HCT116 (cell line): ENCODE measurements around the gene ARHGAP1. TPM values are rescaled to one million over a fixed set of nuclear protein-coding genes. Genes with fewer than 3 reads are reported as not detected.

Source experiments
- ATAC-seq: fragments of 200-7000 bp; cut with Tn5 transposase; 2 replicates; pipeline ENCODE4 v1.9.1; 2020; ENCODE audit warnings: mild to moderate bottlenecking, moderate library complexity
- BruUV-seq: library from RNA; stranded (reverse); fragments of 400-500 nt; replicated peaks from 2 replicates; lab custom pipeline; 2021; lab: Mats Ljungman, UMichigan
- CTCF ChIA-PET: fragments of 300-600 bp; sonication (Branson Sonifier 250); formaldehyde crosslinking; loops from one replicate; lab custom pipeline; 2021; ENCODE audit warnings: antibody characterized with exemption; lab: Charles Lee
- POLR2A ChIA-PET: fragments of 300-600, 350-600 bp; sonication (Branson Sonifier 250); formaldehyde crosslinking; loops from one replicate; lab custom pipeline; 2021; ENCODE audit warnings: antibody characterized with exemption; lab: Charles Lee
- RAD21 ChIA-PET, 2 experiments: fragments of 300-600 bp; sonication (Branson Sonifier 250); formaldehyde crosslinking; loops; one replicate each; lab custom pipeline; 2023; ENCODE audit warnings: low total read pairs in 2 of 2; ENCODE audit not compliant: uncharacterized antibody in 2 of 2, unreplicated experiment in 2 of 2, low non-redundant PET in 1 of 2; lab: Charles Lee
- DNase-seq: peaks from one replicate; pipeline ENCODE4 v3.0.0-alpha.2; 2010; ENCODE audit warnings: low read depth, low spot score
- H2AFZ ChIP-seq: fragments of 200-600 bp; shearing (Covaris generic), sonication (generic); 2 replicates; pipeline ENCODE4 v1.6.1; 2017; ENCODE audit warnings: low read depth, mixed run types, mixed read lengths, antibody characterized with exemption, low read length; ENCODE audit not compliant: poor library complexity, severe bottlenecking
- H3K27ac ChIP-seq: 2 replicates; pipeline ENCODE4 v1.5.1; 2012; ENCODE audit warnings: low read depth, low read length
- H3K27me3 ChIP-seq: fragments of 200-600 bp; sonication (generic); 2 replicates; pipeline ENCODE4 v1.6.1; 2016; ENCODE audit warnings: mixed run types, low read length, mixed read lengths; ENCODE audit not compliant: insufficient read depth
- H3K36me3 ChIP-seq, 2 experiments: fragments of 200-500 bp in 1 of 2; fragments of 200-600 bp in 1 of 2; sonication (Bioruptor generic) in 1 of 2; sonication (generic) in 1 of 2; 2 replicates each; pipeline versions ENCODE4 v1.5.1 to v1.6.1; 2014 to 2016; ENCODE audit warnings: low read length in 2 of 2, inconsistent platforms in 1 of 2, mixed read lengths in 1 of 2, mixed run types in 1 of 2; ENCODE audit not compliant: insufficient read depth in 2 of 2, control insufficient read depth in 1 of 2
- H3K4me1 ChIP-seq, 2 experiments: fragments of 200-600 bp in 1 of 2; sonication (generic) in 1 of 2; 2 replicates each; pipeline versions ENCODE4 v1.5.1 to v1.6.1; 2012 to 2017; ENCODE audit warnings: low read length in 2 of 2, inconsistent platforms in 1 of 2, mild to moderate bottlenecking in 1 of 2, mixed read lengths in 1 of 2, mixed run types in 1 of 2, moderate library complexity in 1 of 2; ENCODE audit not compliant: insufficient read depth in 2 of 2, control insufficient read depth in 1 of 2
- H3K4me2 ChIP-seq: fragments of 200-600 bp; sonication (generic); 2 replicates; pipeline ENCODE4 v1.6.1; 2017; ENCODE audit warnings: mixed run types, low read length, mixed read lengths
- H3K4me3 ChIP-seq, 2 experiments: fragments of 200-600 bp in 1 of 2; sonication (generic) in 1 of 2; replicated peaks in 1 of 2; 2 replicates each; pipeline ENCODE4 v1.5.1; 2011 to 2016; ENCODE audit warnings: low read length in 2 of 2, control low read depth in 1 of 2, low read depth in 1 of 2, mild to moderate bottlenecking in 1 of 2, mixed read lengths in 1 of 2, mixed run types in 1 of 2
- H3K79me2 ChIP-seq: fragments of 200-600 bp; sonication (generic); 2 replicates; pipeline ENCODE4 v1.6.1; 2017; ENCODE audit warnings: mild to moderate bottlenecking, mixed run types, low read length, moderate library complexity, mixed read lengths; ENCODE audit not compliant: insufficient read depth
- H3K9ac ChIP-seq: fragments of 200-600 bp; sonication (generic); 2 replicates; pipeline ENCODE4 v1.6.1; 2016; ENCODE audit warnings: low read length, mixed read lengths
- H3K9me2 ChIP-seq: fragments of 200-600 bp; sonication (generic), shearing (Covaris generic); 2 replicates; pipeline ENCODE4 v1.6.1; 2017; ENCODE audit warnings: mixed run types, mild to moderate bottlenecking, moderate library complexity; ENCODE audit not compliant: insufficient read depth
- H3K9me3 ChIP-seq, 2 experiments: fragments of 200-500 bp in 1 of 2; fragments of 200-600 bp in 1 of 2; sonication (Bioruptor generic) in 1 of 2; sonication (generic) in 1 of 2; 2 replicates each; pipeline ENCODE4 v1.6.1; 2014 to 2017; ENCODE audit warnings: low read length in 2 of 2, mixed read lengths in 2 of 2, inconsistent platforms in 1 of 2, low read depth in 1 of 2, mild to moderate bottlenecking in 1 of 2, mixed run types in 1 of 2, moderate library complexity in 1 of 2; ENCODE audit not compliant: control insufficient read depth in 1 of 2, insufficient read depth in 1 of 2
- H4K20me1 ChIP-seq: fragments of 200-600 bp; sonication (generic), shearing (Covaris generic); 2 replicates; pipeline ENCODE4 v1.6.1; 2017; ENCODE audit warnings: mixed run types, mild to moderate bottlenecking, moderate library complexity; ENCODE audit not compliant: insufficient read depth
- CBX3 ChIP-seq: IDR thresholded peaks from 2 replicates; pipeline ENCODE4 v1.6.1; 2012; ENCODE audit warnings: low read depth
- CEBPB ChIP-seq: IDR thresholded peaks from 2 replicates; pipeline ENCODE4 v1.6.1; 2012; ENCODE audit warnings: low read depth
- EGR1 ChIP-seq: IDR thresholded peaks from 2 replicates; pipeline ENCODE4 v1.6.1; 2012; ENCODE audit warnings: low read depth
- ELF1 ChIP-seq: IDR thresholded peaks from 2 replicates; pipeline ENCODE4 v1.6.1; 2012; ENCODE audit warnings: low read depth, borderline replicate concordance
- EZH2 ChIP-seq: fragments of 200-600 bp; sonication (generic); IDR thresholded peaks from 2 replicates; pipeline ENCODE4 v1.6.1; 2017; ENCODE audit warnings: antibody characterized with exemption, mixed run types
- FOSL1 ChIP-seq: IDR thresholded peaks from 2 replicates; pipeline ENCODE4 v1.6.1; 2012; ENCODE audit warnings: low read depth
- JUND ChIP-seq: IDR thresholded peaks from 2 replicates; pipeline ENCODE4 v1.6.1; 2012
- POLR2A ChIP-seq: IDR thresholded peaks from 2 replicates; pipeline ENCODE4 v1.7.0; 2011; ENCODE audit warnings: borderline replicate concordance; ENCODE audit not compliant: insufficient read depth, insufficient read length; ENCODE audit errors: extremely low read depth
- POLR2AphosphoS5 ChIP-seq: IDR thresholded peaks from 2 replicates; pipeline ENCODE4 v1.6.1; 2011; ENCODE audit warnings: mild to moderate bottlenecking, low read depth, low read length, moderate library complexity
- RAD21 ChIP-seq: IDR thresholded peaks from 2 replicates; pipeline ENCODE4 v1.6.1; 2012; ENCODE audit warnings: low read depth, mild to moderate bottlenecking
- SIN3A ChIP-seq: IDR thresholded peaks from 2 replicates; pipeline ENCODE4 v1.6.1; 2012; ENCODE audit warnings: low read depth
- SP1 ChIP-seq: IDR thresholded peaks from 2 replicates; pipeline ENCODE4 v1.6.1; 2012; ENCODE audit warnings: low read depth
- SRF ChIP-seq: IDR thresholded peaks from 2 replicates; pipeline ENCODE4 v1.6.1; 2012; ENCODE audit warnings: low read depth
- TCF7L2 ChIP-seq: IDR thresholded peaks from 2 replicates; pipeline ENCODE4 v1.7.0; 2011; ENCODE audit warnings: borderline replicate concordance, inconsistent platforms; ENCODE audit not compliant: insufficient read depth, insufficient read length; ENCODE audit errors: extremely low read depth
- YY1 ChIP-seq: IDR thresholded peaks from 2 replicates; pipeline ENCODE4 v1.6.1; 2011; ENCODE audit warnings: low read length, low read depth, moderate library complexity, mild to moderate bottlenecking; ENCODE audit not compliant: insufficient replicate concordance; ENCODE audit errors: extremely low read depth
- ZFX ChIP-seq: fragments of 450-650 bp; IDR thresholded peaks from 2 replicates; pipeline ENCODE4 v1.6.1; 2017
- ZNF274 ChIP-seq: fragments of 200-500 bp; sonication (Bioruptor generic); IDR thresholded peaks from 2 replicates; pipeline ENCODE4 v1.6.1; 2014; ENCODE audit warnings: mild to moderate bottlenecking, low read depth, low read length, inconsistent platforms
- intact Hi-C: fragments of 100-400 bp; cut with micrococcal nuclease; formaldehyde crosslinking; loops from 2 replicates; pipeline ENCODE4 v1.10.0; 2022
- total RNA-seq: library from RNA; stranded (reverse); gene quantifications from one replicate; pipeline ENCODE4 v1.2.1, GENCODE V29; 2021; ENCODE audit not compliant: unreplicated experiment
- TF ChIP-seq, protein P1 (sequence below): IDR thresholded peaks from 2 replicates; pipeline ENCODE4 v1.6.1; 2012
- TF ChIP-seq, protein P2 (sequence below): IDR thresholded peaks from 2 replicates; pipeline ENCODE4 v1.6.1; 2011; ENCODE audit warnings: mild to moderate bottlenecking, low read length, moderate library complexity; ENCODE audit not compliant: insufficient replicate concordance; ENCODE audit errors: extremely low read depth
- TF ChIP-seq, protein P3 (sequence below), 3 experiments: fragments of 200-600 bp in 1 of 3; sonication (generic) in 1 of 3; IDR thresholded peaks in 2 of 3; conservative IDR thresholded peaks in 1 of 3; 2 replicates each; pipeline ENCODE4 v1.5.1; 2012 to 2017; ENCODE audit warnings: low read depth in 2 of 3, low read length in 2 of 3, antibody characterized with exemption in 1 of 3, borderline replicate concordance in 1 of 3, control low read depth in 1 of 3, mild to moderate bottlenecking in 1 of 3, mixed read lengths in 1 of 3, mixed run types in 1 of 3, moderate library complexity in 1 of 3; ENCODE audit not compliant: insufficient read depth in 1 of 3

Gene ARHGAP1
- total RNA-seq, 1 experiment from 2014 or later: 36.9 TPM

DNA sequence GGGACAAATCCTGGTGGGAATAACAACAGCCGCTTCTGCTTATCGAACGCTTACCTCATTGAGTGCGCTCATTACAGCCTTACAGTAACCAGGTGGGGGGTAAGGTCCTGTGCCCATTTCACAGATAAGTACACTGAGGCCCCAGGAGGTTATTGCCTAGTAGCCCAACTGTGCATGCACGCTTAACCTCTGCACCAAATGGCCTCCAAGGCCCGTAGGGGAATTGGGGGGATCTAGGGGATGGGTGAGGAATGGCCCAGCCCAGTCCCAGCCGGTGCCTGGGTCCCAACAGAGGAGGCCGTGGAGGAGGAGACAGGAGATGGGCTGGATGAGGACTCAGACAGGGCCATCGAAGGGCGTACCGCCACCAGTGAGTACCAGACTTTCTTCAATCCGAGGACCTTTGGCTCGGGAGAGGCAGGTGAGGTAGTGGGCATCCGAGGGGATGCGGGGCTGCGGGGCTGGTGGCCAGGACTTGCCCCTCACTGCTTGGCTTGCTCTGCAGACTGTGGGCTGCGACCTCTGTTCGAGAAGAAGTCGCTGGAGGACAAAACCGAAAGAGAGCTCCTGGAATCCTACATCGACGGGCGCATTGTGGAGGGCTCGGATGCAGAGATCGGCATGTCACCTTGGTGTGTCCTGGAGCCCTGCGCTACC, 25.9 kb upstream of the ARHGAP1 start (continued):
- TF ChIP-seq TCF7L2 (no peak), YY1 (no peak), ZNF274 (no peak), SIN3A (no peak), FOSL1 (no peak), POLR2A (no peak), ZFX (no peak), CEBPB (no peak)
- TF ChIP-seq, protein P1, sequence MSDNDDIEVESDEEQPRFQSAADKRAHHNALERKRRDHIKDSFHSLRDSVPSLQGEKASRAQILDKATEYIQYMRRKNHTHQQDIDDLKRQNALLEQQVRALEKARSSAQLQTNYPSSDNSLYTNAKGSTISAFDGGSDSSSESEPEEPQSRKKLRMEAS: no peak
- TF ChIP-seq, all 23 proteins: peak for 0

DNA sequence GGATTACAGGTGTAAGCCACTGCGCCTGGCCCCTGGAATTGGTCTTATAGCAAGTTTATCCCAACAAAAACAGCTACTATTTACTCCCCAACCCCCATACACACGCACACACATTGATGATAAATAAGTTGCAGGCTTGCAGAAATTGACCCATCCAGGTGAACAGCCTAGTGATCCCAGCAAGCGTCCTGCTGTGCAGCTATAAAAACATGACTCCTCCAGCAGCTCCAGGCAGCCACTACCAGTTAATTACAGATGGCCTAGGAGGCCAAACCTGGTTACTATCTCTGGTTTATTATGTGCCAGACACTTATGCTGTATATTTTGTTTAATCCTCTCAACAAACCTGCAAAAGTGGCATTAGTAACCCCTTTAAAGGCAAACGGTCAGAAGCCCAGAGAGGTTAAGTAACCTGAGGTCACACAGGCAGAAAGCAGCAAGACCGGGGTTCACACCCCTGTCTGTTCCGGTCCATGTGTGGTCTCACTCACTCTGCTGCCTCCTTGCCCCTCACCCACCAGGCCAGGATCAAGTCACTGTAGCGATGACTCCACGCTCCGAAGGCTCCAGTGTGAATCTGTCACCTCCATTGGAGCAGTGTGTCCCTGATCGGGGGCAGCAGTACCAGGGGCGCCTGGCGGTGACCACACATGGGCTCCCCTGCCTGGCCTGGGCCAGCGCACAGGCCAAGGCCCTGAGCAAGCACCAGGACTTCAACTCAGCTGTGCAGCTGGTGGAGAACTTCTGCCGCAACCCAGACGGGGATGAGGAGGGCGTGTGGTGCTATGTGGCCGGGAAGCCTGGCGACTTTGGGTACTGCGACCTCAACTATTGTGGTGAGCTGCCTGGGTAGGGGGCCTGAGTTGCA, 25.2 kb upstream of the ARHGAP1 start:
- H3K4me3 ChIP-seq: no peak overlapping the region
- H3K36me3 ChIP-seq: no peaks in the 10 kb centered on the region
- H4K20me1 ChIP-seq: no peaks in the 10 kb centered on the region
- no peak overlapping the region for H3K27ac ChIP-seq
- intact Hi-C loops: no loop called here
- CTCF ChIA-PET: no interaction called here
- no TSS peak for BruUV-seq
- H3K79me2 ChIP-seq: no peaks in the 10 kb centered on the region
- DNase-seq: no peak
- TF ChIP-seq, protein P1: no peak
- TF ChIP-seq EGR1 (no peak), POLR2AphosphoS5 (no peak), JUND (no peak), SRF (no peak), SP1 (no peak), ELF1 (no peak), ZFX (no peak), CBX3 (no peak), EZH2 (no peak), RAD21 (no peak), POLR2A (no peak), YY1 (no peak)
- TF ChIP-seq, protein P2, sequence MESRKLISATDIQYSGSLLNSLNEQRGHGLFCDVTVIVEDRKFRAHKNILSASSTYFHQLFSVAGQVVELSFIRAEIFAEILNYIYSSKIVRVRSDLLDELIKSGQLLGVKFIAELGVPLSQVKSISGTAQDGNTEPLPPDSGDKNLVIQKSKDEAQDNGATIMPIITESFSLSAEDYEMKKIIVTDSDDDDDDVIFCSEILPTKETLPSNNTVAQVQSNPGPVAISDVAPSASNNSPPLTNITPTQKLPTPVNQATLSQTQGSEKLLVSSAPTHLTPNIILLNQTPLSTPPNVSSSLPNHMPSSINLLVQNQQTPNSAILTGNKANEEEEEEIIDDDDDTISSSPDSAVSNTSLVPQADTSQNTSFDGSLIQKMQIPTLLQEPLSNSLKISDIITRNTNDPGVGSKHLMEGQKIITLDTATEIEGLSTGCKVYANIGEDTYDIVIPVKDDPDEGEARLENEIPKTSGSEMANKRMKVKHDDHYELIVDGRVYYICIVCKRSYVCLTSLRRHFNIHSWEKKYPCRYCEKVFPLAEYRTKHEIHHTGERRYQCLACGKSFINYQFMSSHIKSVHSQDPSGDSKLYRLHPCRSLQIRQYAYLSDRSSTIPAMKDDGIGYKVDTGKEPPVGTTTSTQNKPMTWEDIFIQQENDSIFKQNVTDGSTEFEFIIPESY: no peak
- TF ChIP-seq, protein P3, sequence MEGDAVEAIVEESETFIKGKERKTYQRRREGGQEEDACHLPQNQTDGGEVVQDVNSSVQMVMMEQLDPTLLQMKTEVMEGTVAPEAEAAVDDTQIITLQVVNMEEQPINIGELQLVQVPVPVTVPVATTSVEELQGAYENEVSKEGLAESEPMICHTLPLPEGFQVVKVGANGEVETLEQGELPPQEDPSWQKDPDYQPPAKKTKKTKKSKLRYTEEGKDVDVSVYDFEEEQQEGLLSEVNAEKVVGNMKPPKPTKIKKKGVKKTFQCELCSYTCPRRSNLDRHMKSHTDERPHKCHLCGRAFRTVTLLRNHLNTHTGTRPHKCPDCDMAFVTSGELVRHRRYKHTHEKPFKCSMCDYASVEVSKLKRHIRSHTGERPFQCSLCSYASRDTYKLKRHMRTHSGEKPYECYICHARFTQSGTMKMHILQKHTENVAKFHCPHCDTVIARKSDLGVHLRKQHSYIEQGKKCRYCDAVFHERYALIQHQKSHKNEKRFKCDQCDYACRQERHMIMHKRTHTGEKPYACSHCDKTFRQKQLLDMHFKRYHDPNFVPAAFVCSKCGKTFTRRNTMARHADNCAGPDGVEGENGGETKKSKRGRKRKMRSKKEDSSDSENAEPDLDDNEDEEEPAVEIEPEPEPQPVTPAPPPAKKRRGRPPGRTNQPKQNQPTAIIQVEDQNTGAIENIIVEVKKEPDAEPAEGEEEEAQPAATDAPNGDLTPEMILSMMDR (IDR thresholded peaks at IDR 0.05 in 2 of 3, conservative IDR thresholded peaks at IDR 0.05 in 1 of 3; ENCODE audit: borderline replicate concordance in 1 of 3, insufficient read depth in 1 of 3, low read depth in 2 of 3, low read length in 2 of 3): no peak
- no peak for ATAC-seq
- no peaks in the 10 kb centered on the region for H3K27me3 ChIP-seq
- POLR2A ChIA-PET: no interaction called here
- H3K4me2 ChIP-seq: no peak overlapping the region
- no peaks in the 10 kb centered on the region for H3K4me1 ChIP-seq
- H2AFZ ChIP-seq: no peak overlapping the region
- H3K9ac ChIP-seq: no peak overlapping the region
- H3K9me3 ChIP-seq: no peaks in the 10 kb centered on the region
- H3K9me2 ChIP-seq: no peaks in the 10 kb centered on the region
- RAD21 ChIA-PET: no interaction called here
